T-helper 2 cell (primary cell): ENCODE measurements around the gene KCNQ1.

Source experiments
- DNase-seq, 5 experiments: peaks; one replicate each; pipeline versions ENCODE4 v3.0.0 to v3.0.0-alpha.2; 2012 to 2022

The KCNQ1 gene

DNA sequence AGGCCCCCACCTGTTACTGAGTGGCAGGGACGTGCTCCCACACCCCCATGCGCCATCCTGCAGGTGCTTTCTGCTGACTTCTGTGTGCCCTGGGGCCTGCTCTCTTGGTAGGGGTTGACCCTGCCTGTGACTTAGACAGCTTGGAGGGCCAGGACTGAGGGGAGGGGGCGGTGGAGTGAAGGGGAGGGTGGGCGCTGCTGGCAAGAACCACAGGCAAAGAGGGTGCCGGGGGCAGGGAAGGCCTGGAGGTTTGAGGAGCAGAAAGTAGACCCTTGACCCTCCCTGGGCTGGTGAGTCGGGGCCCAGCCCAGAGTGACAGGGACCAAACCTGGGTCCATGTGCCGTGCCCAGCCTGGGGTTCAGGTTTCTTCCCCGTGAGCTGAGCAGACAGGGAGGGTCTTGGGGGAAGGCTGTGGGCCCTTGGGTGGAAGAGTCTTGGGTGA lies 17.8 kb downstream of the KCNQ1 start:
- DNase-seq: no peak

DNA sequence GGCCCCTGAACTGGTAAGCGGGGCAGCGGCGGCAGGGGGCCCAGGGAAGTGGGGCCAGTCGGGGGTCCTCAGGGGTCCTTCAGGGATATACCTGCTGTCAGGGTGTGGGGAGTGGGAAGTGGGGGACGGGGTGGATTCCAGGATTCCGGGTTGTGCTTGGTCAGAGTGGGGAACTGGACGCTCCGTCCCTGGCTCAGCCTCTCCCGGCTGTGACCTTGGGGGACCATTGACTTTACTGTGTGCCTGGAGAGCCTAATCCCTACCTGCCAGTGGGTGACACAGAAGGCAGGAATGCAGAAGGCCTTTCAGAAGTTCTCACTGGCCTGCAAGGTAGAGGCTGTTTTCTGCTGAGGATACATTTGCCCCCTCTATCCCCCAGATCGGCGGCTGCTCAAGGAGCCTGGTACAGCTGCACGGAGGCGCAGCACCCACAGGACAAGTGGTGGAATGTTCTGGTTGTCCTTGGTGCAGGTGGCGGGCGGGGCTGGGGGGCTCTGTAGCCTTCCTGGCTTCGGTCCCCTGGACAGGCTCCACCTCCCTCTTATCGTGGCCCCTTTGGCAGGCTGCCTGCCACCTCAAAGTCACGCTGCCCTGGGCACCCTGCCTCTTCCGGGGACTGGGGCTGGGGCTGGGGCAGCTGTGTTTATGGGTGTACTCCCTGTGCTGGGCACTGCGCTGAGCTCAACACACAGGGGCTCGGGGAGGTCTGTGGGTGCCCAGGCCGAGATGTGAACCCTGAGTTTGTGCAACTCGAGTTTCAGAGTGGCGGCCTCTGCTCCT lies 18.4 kb downstream of the KCNQ1 start:
- no peak for DNase-seq

DNA sequence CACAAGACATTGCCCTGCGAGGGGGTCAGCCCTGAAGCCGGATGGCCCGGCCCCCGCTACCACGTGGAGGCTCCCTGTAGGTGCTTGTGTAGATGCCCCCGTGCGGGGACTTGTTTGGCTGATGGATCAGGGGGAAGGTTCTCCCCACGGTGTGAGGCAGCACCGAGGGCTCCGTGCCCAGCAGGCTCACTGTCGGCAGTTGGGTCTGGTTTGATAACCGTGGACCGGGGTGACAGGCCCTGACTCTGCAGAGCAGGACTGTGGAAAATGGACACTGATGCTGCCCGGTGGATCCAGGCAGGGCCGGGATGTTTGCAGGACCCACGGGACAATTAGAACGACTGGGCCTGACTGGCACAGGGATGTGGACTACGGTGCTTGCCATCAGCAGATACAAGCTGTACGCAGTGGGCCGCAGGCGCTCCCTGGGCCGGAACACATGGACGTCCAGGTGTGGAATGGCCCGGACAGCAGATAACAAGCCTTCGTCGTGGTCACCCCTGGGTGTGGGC lies 19.0 kb downstream of the KCNQ1 start:
- no peak for DNase-seq

DNA sequence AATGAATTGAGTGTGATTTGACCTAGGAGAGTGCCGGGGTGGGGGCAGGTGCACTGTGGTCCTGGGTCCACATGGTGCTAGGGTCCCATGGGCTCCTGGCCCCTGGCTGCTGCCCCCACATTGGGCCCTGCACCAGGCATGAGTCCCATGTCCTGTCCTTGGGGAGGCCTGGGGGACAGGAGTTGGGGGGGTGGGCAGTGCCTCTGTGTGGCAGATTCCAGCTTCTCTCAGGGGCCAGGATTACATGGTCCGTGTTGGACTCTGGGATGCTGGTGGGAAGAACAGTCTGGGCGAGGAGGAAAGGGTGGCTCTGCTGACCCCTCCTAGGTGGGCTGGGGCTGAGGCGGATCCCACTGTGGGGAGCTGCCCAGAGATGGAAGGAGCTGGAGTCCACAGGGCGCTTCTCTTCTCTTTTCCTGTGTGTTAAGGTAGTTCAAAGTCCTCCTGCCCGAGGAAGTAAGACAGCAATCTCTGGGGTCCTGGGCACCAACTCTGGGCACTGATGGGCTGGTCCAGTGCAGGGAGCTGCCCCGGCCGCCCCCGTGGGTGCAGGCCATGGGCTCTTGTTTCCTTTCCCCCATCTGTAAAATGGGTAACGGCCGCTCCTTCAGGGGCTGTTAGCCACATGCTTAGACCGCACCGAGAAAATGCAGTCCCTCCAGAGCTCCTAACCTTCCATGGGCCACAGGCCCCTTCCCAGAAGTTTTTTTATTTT lies 19.8 kb downstream of the KCNQ1 start:
- DNase-seq: no peak

DNA sequence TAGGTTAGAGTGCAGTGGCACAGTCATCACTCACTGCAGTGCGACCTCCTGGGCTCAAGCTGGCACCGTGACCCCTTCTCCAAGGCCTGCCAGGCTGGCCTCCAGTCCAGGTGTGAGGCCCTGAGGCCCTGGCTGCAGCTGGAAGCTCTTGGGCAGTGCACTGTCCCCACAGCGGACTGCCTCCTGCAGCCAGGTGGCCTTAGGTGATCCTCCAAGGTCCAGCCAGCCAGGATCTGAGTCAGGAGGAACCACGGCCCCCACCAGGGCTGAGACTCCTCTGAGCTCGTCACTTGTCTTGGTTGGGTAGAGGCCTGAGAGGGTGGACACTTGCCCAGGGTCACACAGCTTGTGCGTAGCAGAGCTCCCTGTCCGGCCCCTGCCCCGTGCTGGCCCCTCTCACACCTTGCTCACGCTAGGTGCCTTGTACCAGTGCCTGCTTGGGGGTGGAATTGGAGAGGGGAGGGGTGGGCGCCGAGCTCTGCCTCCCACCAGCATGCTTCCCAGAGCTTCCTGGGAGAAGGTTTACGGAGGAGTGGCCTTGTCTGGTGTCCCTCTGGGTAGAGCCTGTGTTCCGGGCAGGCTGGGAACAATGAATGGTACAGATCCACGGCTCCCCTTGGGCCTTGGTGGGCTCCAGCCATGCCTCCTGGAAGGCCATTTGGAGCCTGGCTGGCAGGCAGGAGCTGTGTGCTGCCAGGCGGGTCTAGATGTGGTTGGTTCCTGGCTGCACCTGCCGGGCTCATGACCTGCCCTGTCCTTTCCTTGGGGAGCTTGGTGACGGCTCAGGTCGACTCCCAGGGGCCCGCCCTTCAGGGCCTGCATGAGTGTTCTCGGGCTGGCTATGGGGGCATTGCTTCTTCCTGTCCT lies 20.6 kb downstream of the KCNQ1 start:
- DNase-seq: no peak

DNA sequence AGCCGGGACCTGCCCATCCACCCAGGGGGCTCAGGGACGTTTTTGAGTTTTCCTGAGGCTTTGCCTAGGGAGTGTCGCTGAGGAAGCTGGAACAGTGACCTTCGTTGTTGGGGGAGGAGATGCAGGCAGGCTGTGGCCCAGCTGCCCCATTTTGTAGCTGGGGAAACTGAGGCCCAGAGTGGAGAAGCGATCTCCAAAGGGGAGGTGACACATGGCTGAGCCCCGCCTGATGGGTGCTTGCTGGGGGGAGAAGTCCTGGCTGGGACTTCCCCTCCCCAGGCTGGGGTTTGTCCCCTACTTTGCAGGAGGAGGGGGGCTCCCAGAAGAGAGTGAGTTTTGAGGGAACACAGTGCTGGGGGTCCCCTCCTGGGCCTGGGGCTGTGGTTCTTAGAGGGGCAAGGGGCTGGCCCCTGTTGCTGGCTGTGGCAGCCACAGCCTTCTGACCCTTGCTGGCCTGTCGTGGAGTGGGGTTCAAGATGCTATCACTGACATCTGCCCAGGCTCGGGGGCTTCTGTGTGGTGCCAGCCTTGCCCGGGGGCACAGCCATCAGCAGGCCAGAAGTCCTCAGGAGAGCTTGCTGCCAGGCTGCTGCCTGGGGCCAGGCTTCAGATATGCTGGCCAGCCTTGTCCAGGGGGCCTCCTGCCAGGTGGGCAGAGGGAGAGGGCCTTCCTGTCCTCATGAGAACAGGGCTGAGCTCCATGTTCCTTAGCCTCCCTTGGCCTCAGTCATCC lies 21.4 kb downstream of the KCNQ1 start:
- no peak for DNase-seq

- DNase-seq: peak in 3 of 5 experiments; percentile 26 to 93 (median 69)
Measured at GRCh38 chr11:2466869-2467694, 22.3 kb downstream of the KCNQ1 start.

GRCh38 chr11:2467695-2468055 lies 22.9 kb downstream of the KCNQ1 start:
- no peak for DNase-seq

GRCh38 chr11:2468363-2469235 lies 23.8 kb downstream of the KCNQ1 start:
- DNase-seq: no peak

DNA sequence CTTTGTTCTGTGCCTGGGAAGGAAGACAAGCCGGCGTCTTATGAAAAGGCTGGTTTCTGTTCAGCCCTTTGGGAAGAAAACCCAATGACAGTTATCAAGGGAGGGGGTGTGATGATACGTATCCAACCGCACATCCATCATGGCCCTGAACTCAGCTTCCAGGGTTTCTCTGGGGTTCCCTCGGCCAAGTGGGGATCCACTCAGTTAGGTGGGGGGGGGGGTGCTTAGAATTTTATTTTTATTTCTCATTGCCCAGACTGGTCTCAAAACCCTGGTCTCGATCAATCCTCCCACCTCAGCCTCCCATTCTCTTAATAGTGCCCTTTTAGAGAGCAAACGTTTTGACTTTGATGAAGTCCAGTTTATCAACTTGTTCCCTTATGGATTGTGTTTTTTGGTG lies 25.7 kb downstream of the KCNQ1 start:
- no peak for DNase-seq

- DNase-seq: no peak
Measured at GRCh38 chr11:2471048-2471803, 26.4 kb downstream of the KCNQ1 start.

GRCh38 chr11:2471804-2472096 lies 26.9 kb downstream of the KCNQ1 start:
- DNase-seq: no peak

GRCh38 chr11:2472428-2473186 lies 27.8 kb downstream of the KCNQ1 start:
- no peak for DNase-seq

DNA sequence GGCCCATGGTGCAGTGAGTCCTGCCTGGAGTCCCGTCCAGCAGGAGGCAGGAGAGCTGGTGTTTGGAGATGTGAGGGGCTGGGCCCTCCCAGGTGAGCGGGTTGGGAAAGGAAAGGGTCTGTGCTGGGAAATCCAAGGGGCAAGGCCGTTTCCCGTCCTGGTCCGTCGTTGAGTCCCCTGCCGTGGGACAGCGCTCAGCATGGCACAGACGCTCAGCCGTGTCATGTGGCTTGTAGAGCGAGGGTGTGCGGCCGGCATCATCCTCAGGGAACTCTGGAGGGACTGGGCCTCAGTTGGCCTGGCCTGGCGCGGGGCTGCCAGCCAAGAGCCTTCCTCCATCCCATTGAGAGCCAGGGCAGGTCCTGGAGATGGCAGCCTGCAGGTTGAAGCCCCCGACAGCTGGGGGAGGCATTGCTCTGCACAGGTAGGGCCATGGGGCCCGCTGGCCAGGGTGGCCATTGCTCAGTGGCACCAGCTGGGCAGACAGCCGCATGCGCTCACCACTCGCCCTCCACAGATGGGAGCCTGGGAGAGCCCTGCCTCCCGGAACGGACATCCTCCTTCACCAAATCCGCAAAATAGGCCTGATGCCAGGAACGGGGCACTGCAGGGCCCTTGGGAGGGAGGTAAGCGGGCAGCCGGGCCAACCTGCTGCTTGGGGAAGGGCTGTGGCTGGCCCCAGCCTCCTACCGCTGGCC lies 28.7 kb downstream of the KCNQ1 start:
- no peak for DNase-seq

- DNase-seq: no peak
Measured at GRCh38 chr11:2474059-2474901, 29.5 kb downstream of the KCNQ1 start.

DNA sequence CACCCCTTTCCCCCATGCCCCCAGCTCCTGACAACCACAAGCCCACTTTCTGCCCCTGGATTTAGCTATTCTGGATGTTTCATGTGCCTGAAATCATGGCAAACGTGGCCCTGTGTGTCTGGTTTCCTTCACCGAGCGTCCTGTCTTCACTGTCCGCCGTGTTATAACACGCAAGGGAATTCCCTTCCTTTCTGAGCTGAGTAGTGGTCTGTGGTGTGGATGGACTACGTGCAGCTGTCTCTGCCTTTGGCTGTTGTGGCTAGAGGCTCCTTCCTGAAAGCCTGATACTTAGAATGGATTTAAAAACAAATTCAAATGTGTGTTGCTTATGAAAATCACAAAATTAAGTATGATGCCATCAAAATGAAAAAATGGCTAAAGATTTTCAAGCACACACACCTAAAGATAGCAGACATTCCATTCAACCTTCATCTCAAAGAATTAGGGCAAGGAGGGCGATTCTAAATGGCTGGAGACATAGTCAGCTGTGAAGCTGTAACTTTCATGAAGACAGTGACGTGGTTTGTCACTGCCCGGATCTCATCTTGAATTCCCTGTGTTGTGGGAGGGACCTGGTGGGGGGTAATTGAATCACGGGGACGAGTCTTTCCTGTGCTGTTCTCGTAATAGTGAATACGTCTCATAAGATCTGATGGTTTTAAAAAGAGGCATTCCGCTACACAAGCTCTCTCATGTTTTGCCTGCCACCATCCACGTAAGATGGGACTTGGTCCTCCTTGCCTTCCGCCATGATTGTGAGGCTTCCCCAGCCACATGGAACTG lies 30.5 kb downstream of the KCNQ1 start:
- no peak for DNase-seq

GRCh38 chr11:2477254-2477653 lies 32.4 kb downstream of the KCNQ1 start:
- no peak for DNase-seq
